Chondrocyte (in vitro differentiated cells): Measurements from ENCODE around the gene SMC4. TPM values are rescaled to one million over a fixed set of nuclear protein-coding genes. Genes with fewer than 3 reads are reported as not detected.

ENCODE experiments used
- DNase-seq: peaks from one replicate; pipeline ENCODE4 v3.0.0; 2021; ENCODE audit warnings: mixed read lengths, low spot score
- H3K27ac Mint-ChIP-seq: one replicate; pipeline ENCODE4 v1.8.0; 2021; ENCODE audit warnings: mild to moderate bottlenecking, moderate library complexity, mixed read lengths; ENCODE audit not compliant: unreplicated experiment
- H3K27me3 Mint-ChIP-seq: 2 replicates; pipeline ENCODE4 v1.8.0; 2021; ENCODE audit warnings: low read depth, mixed read lengths
- H3K36me3 Mint-ChIP-seq: 2 replicates; pipeline ENCODE4 v1.8.0; 2021; ENCODE audit warnings: low read depth, mixed read lengths
- H3K4me1 Mint-ChIP-seq: 2 replicates; pipeline ENCODE4 v1.8.0; 2021; ENCODE audit warnings: low read depth, mild to moderate bottlenecking, mixed read lengths
- H3K4me3 Mint-ChIP-seq: one replicate; pipeline ENCODE4 v1.8.0; 2021; ENCODE audit warnings: mild to moderate bottlenecking, moderate library complexity, mixed read lengths; ENCODE audit not compliant: unreplicated experiment
- H3K9me3 Mint-ChIP-seq: 2 replicates; pipeline ENCODE4 v1.8.0; 2021; ENCODE audit warnings: low read depth, mixed read lengths
- total RNA-seq: library from RNA; stranded (reverse); gene quantifications from 3 replicates; pipeline ENCODE4 v1.2.1, GENCODE V29; 2021
- TF ChIP-seq, protein P1 (sequence below): fragments of 200-600 bp; sonication (generic); IDR thresholded peaks from 2 replicates; pipeline ENCODE4 v1.5.0; 2021; ENCODE audit warnings: antibody characterized with exemption, mild to moderate bottlenecking, moderate library complexity

Gene SMC4
- total RNA-seq, 1 donor from 2014 or later: 38.7 TPM

DNA sequence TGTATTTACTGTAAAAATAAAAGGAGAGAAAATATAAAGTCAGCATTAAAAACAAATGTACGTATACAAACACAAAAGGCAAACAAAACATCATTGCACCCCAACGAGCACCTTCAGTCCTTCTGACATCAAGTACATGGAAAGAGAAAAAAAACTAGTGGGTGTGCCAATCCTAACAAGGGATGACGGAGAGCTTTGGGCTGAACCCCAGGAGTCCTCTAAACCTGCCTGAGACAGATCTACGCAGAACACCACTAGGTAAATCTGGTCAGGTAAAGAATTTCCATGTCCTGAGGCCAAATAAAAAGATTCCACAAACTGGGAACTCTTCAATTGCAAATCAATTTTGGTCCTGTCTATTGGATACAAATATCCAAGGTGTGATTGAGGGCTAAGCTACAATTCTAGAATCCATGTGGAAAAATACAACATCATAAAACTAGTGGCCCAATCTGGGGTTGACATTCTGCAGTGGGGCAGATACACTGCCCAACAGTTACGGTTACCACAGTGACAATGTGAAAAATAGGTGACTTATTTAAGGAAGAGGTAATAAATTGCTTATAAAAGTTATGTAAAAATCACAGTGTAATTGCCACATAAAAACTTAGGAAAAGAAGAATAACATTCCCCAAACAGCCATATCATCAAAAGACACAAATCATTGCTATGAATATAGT, 14.7 kb upstream of the SMC4 start:
- no peaks in the 10 kb centered on the region for H3K9me3 Mint-ChIP-seq
- TF ChIP-seq, protein P1, sequence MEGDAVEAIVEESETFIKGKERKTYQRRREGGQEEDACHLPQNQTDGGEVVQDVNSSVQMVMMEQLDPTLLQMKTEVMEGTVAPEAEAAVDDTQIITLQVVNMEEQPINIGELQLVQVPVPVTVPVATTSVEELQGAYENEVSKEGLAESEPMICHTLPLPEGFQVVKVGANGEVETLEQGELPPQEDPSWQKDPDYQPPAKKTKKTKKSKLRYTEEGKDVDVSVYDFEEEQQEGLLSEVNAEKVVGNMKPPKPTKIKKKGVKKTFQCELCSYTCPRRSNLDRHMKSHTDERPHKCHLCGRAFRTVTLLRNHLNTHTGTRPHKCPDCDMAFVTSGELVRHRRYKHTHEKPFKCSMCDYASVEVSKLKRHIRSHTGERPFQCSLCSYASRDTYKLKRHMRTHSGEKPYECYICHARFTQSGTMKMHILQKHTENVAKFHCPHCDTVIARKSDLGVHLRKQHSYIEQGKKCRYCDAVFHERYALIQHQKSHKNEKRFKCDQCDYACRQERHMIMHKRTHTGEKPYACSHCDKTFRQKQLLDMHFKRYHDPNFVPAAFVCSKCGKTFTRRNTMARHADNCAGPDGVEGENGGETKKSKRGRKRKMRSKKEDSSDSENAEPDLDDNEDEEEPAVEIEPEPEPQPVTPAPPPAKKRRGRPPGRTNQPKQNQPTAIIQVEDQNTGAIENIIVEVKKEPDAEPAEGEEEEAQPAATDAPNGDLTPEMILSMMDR: no peak
- H3K27ac Mint-ChIP-seq: no peak overlapping the region
- peaks cover 2% of the 10 kb centered on the region for H3K4me1 Mint-ChIP-seq
- no peak for DNase-seq
- no peak overlapping the region for H3K4me3 Mint-ChIP-seq
- no peaks in the 10 kb centered on the region for H3K36me3 Mint-ChIP-seq
- H3K27me3 Mint-ChIP-seq: no peaks in the 10 kb centered on the region

DNA sequence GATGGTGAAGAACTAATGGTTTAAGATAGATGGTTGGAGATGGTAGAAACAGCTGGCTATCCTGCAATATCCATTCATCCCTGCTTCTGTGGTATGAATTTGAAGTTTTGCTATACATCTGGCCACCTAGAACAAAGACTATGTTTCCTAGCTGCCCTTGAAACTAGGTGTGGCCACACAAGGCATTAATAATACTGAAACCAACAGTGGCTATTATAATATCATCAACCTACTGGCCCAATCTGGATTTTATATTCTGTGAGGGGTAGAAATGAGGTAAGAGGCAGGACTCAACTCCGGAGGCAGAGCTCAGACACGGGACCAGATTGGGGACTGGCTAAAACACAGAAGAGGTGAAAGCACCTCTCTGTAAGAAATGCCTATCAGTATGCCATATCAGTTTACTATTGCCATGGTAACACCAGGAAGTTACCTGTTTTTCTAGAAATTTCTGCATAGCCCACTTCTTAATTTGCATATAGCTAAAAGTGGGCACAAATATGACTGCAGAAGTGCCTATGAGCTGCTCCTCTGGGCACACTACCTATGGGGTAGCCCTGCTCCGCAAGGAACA, 8.8 kb upstream of the SMC4 start:
- Mint-ChIP-seq H3K4me1 (peaks cover 6% of the 10 kb centered on the region), H3K4me3 (no peak overlapping the region), H3K27me3 (no peaks in the 10 kb centered on the region), H3K9me3 (no peaks in the 10 kb centered on the region), H3K36me3 (no peaks in the 10 kb centered on the region), H3K27ac (no peak overlapping the region)
- TF ChIP-seq, protein P1: no peak
- no peak for DNase-seq

DNA sequence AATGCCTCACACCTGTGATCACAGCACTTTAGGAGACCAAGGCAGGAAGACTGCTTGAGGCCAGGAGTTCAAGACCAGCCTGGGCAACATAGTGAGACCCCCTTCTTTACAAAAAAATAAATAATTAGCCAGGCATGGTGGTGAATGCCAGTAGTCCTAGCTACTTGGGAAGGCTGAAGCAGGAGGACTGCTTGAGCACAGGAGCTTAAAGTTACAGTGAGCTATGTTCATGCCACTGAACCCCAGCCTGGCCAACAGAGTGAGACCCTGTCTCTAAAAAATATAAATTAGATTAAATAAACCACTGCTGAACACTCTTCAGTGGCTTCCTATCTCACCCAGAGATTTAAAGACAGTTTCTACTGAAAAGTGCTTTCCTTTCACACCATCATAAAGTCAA, 6.7 kb upstream of the SMC4 start:
- Mint-ChIP-seq H3K36me3 (no peaks in the 10 kb centered on the region), H3K4me3 (no peak overlapping the region), H3K9me3 (no peaks in the 10 kb centered on the region), H3K4me1 (peaks cover 10% of the 10 kb centered on the region), H3K27me3 (no peaks in the 10 kb centered on the region), H3K27ac (no peak overlapping the region)
- TF ChIP-seq, protein P1: no peak
- DNase-seq: no peak

DNA sequence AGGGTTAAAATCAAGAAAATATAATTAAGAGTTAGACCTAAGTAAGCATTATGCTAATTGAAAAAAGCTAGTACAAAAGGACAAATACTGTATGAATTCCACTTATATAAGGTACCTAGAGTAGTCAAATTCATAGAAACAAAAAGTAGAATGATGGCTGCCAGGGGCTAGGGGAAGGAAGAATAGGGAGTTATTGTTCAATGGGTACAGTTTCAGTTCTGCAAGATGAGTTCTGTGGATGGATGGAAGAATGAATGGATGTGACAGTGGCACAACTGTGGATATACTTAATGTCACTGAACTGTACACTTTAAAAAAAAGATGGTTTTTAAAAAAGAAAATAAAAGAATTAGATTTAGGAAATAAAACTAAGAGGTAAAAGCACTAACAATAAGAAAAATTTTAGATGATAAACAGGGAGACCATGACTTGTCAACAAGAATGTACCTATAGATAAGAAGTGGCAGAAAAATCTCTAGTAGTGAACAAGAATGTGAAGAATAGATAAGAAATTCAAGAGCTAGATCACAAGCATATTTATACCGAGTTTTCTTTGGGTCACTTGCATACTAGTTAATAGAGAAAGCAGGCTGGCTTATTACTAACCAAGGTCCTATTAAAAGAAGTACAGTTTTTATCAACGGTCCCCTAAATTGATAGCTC, 6.0 kb upstream of the SMC4 start:
- no peak overlapping the region for H3K4me3 Mint-ChIP-seq
- H3K27ac Mint-ChIP-seq: no peak overlapping the region
- TF ChIP-seq, protein P1: no peak
- H3K4me1 Mint-ChIP-seq: peaks cover 16% of the 10 kb centered on the region
- no peaks in the 10 kb centered on the region for H3K9me3 Mint-ChIP-seq
- no peaks in the 10 kb centered on the region for H3K36me3 Mint-ChIP-seq
- DNase-seq: no peak
- H3K27me3 Mint-ChIP-seq: no peaks in the 10 kb centered on the region

DNA sequence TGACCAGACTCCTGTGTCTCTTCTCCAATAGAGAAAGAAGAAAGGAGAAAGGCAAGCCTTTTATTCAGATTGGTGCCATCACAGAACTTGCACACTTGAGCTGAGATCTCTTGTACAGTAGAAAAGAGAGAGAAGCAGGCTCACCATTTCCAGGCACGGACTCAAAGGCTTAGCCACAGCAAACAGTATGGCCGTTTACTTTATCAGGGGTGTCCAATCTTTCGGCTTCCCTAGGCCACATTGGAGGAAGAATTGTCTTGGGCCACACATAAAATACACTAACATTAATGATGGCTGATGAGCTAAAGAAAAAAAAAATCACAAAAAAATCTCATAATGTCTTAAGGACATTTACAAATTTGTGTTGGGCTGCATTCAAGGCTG, 5.4 kb upstream of the SMC4 start:
- no peak for DNase-seq
- Mint-ChIP-seq H3K9me3 (no peaks in the 10 kb centered on the region), H3K36me3 (no peaks in the 10 kb centered on the region), H3K27me3 (no peaks in the 10 kb centered on the region), H3K4me1 (peaks cover 20% of the 10 kb centered on the region), H3K27ac (no peak overlapping the region), H3K4me3 (no peak overlapping the region)
- TF ChIP-seq, protein P1: no peak
